ENCODE measurements around the gene FGD5. TPM values are rescaled to one million over a fixed set of nuclear protein-coding genes. Genes with fewer than 3 reads are reported as not detected.

FGD5 gene
- total and polyA plus RNA-seq, 2 donors (not counting 1 experiment from before 2014, with no cell fraction given), result not detected

DNA sequence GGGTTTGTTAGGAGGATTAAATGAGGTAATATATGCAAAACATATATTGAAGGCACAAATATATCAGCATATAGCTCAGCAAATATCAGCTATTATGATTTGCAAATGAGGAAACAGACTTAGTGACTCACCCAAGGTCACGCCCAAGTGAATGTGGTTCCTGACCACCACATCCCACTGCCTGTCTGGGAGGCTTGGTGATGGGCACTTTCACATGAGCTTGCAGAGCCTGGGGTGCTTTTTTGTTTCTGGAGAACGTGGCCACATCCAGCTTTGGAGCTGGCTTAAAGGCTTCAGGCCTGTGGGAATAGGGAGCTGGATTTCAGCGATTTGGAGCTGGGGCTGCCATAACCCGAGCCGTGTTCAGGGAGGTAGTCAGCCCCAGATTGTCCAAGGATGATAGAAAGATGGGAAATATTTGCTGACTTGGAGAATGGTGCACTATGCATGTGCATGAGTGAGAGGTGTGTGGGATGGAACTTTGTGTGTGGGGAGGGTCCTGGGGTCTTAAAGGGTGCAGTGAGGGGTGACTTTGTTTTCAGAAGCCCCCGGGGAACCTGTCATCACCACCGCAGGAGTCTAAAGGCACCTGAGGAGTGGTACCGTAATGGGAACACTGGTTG lies 12.0 kb upstream of the FGD5 start:
- TF ChIP-seq EZH2 (IDR thresholded peaks at IDR 0.05; ENCODE audit: borderline replicate concordance, insufficient read depth, low read depth, low read length, poor library complexity, severe bottlenecking) (no peak), CTCF (IDR thresholded peaks at IDR 0.05) (no peak)
- no peaks in the 10 kb centered on the region for H3K79me2 ChIP-seq (ENCODE audit: control insufficient read depth, insufficient read depth, low read length)
- DNase-seq (no peak), ATAC-seq (ENCODE audit: low read depth) (no peak)
- intact Hi-C loops (cut with micrococcal nuclease), result no loop called here
- H3K27ac Mint-ChIP-seq, result no peak overlapping the region
- no peak overlapping the region for H3K9ac ChIP-seq (ENCODE audit: low read length)
- peaks cover 0 to 3% (median 0%) of the 10 kb centered on the region in 3 donors for H3K9me3 ChIP-seq (ENCODE audit: control extremely low read depth in 1 of 3, control insufficient read depth in 2 of 3, insufficient read depth in 1 of 3, low read length in 2 of 3)
- ChIA-PET POLR2A (no interaction called here), CTCF (interaction anchor here (0.5 kb wide), 1 partner anchor 507 kb away, joined by 3 read pairs; no protein-coding TSS in a partner anchor)
- no peaks in the 10 kb centered on the region for H3K9me3 Mint-ChIP-seq (ENCODE audit: insufficient read depth)
- H4K20me1 ChIP-seq (ENCODE audit: control insufficient read depth, insufficient read depth, low read length, poor library complexity, severe bottlenecking), result no peaks in the 10 kb centered on the region
- no peak overlapping the region for H3K4me3 Mint-ChIP-seq
- no peak overlapping the region for H3K4me3 ChIP-seq (ENCODE audit: control extremely low read depth in 1 of 5, extremely low read depth in 1 of 5, insufficient read depth in 1 of 5, low read depth in 2 of 5, low read length in 4 of 5)
- H2AFZ ChIP-seq (ENCODE audit: insufficient read depth, low read depth, low read length, poor library complexity, severe bottlenecking), result no peak overlapping the region
- 70% methylated on average over 8 of the region's 8 CpGs for WGBS (ENCODE audit: insufficient coverage)
- no peaks in the 10 kb centered on the region for H3K4me1 ChIP-seq (ENCODE audit: control insufficient read depth in 2 of 2, insufficient read depth in 2 of 2, low read length in 2 of 2)
- peaks cover 7% of the 10 kb centered on the region for H3K4me1 Mint-ChIP-seq
- peaks cover 0 to 30% (median 2%) of the 10 kb centered on the region in 4 experiments for H3K27me3 ChIP-seq (replicated peaks in 1 of 4; ENCODE audit: control extremely low read depth in 1 of 4, control insufficient read depth in 3 of 4, insufficient read depth in 4 of 4, low read length in 3 of 4)
- peaks cover 58% of the 10 kb centered on the region for H3K27me3 Mint-ChIP-seq
- H3K27ac ChIP-seq (ENCODE audit: low read length in 2 of 2), result no peak overlapping the region
- H3K4me2 ChIP-seq (replicated peaks; ENCODE audit: low read depth, low read length, poor library complexity, severe bottlenecking), result no peak overlapping the region
- no peaks in the 10 kb centered on the region for H3K36me3 ChIP-seq (replicated peaks in 1 of 2; ENCODE audit: control extremely low read depth in 1 of 2, control insufficient read depth in 1 of 2, extremely low read depth in 1 of 2, insufficient read depth in 2 of 2, low read length in 1 of 2)

GRCh38 chr3:14808025-14808424 lies 10.7 kb upstream of the FGD5 start:
- Histone ChIP-seq H3K27ac (ENCODE audit: low read length in 2 of 2) (no peak overlapping the region), H3K9me3 (ENCODE audit: control extremely low read depth in 1 of 3, control insufficient read depth in 2 of 3, insufficient read depth in 1 of 3, low read length in 2 of 3) (peaks cover 0 to 3% (median 0%) of the 10 kb centered on the region in 3 donors), H2AFZ (ENCODE audit: insufficient read depth, low read depth, low read length, poor library complexity, severe bottlenecking) (no peak overlapping the region), H4K20me1 (ENCODE audit: control insufficient read depth, insufficient read depth, low read length, poor library complexity, severe bottlenecking) (no peaks in the 10 kb centered on the region), H3K79me2 (ENCODE audit: control insufficient read depth, insufficient read depth, low read length) (no peaks in the 10 kb centered on the region), H3K9ac (ENCODE audit: low read length) (no peak overlapping the region), H3K27me3 (replicated peaks in 1 of 4; ENCODE audit: control extremely low read depth in 1 of 4, control insufficient read depth in 3 of 4, insufficient read depth in 4 of 4, low read length in 3 of 4) (peaks cover 0 to 37% (median 10%) of the 10 kb centered on the region in 4 experiments), H3K36me3 (replicated peaks in 1 of 2; ENCODE audit: control extremely low read depth in 1 of 2, control insufficient read depth in 1 of 2, extremely low read depth in 1 of 2, insufficient read depth in 2 of 2, low read length in 1 of 2) (no peaks in the 10 kb centered on the region), H3K4me3 (ENCODE audit: control extremely low read depth in 1 of 5, extremely low read depth in 1 of 5, insufficient read depth in 1 of 5, low read depth in 2 of 5, low read length in 4 of 5) (no peak overlapping the region), H3K4me1 (ENCODE audit: control insufficient read depth in 2 of 2, insufficient read depth in 2 of 2, low read length in 2 of 2) (no peaks in the 10 kb centered on the region), H3K4me2 (replicated peaks; ENCODE audit: low read depth, low read length, poor library complexity, severe bottlenecking) (no peak overlapping the region)
- ChIA-PET POLR2A (no interaction called here), CTCF (no interaction called here)
- TF ChIP-seq EZH2 (IDR thresholded peaks at IDR 0.05; ENCODE audit: borderline replicate concordance, insufficient read depth, low read depth, low read length, poor library complexity, severe bottlenecking) (no peak), CTCF (IDR thresholded peaks at IDR 0.05) (no peak)
- no peak overlapping the region for H3K27ac Mint-ChIP-seq
- intact Hi-C loops (cut with micrococcal nuclease), result no loop called here
- DNase-seq (no peak), ATAC-seq (ENCODE audit: low read depth) (no peak)
- no peak overlapping the region for H3K4me3 Mint-ChIP-seq
- peaks cover 65% of the 10 kb centered on the region for H3K27me3 Mint-ChIP-seq
- no peaks in the 10 kb centered on the region for H3K9me3 Mint-ChIP-seq (ENCODE audit: insufficient read depth)
- peaks cover 8% of the 10 kb centered on the region for H3K4me1 Mint-ChIP-seq
